Measurements from ENCODE around the gene PTGER4.

Gene PTGER4

DNA sequence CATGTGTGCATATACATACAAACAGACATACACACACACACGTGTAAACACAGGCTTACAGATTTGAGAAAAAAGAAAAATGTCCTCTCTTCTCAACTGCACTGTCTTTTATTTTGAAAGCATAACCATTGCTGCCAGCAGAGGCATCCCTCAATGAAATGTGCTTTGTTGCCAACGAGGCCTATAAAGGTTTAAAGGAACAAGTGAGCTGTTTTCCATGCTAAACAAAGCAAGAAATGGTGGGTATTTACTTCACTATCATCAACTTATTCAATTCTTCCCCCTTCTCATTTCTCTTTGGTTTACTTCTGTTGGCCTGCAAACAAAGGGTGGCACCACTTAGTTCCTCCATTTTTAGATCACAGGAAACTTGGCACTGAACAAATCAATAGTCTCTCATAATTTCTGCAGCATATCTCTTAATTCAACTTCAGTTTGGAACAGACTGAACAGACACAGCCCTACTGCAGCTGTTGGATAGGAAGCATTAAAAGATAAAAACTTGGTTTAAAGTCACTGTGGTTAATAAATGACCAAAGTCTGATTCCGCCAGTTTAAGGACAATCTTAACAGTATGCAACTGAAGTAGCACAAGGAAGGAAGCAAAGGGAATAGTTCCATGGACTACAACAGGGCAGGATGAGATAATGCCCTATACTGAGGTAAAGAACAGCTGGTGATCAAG is 54.3 kb downstream of the PTGER4 start:
- DNase-seq (ENCODE audit: low read depth): no peak
- in situ Hi-C loops (cut with HindIII; ENCODE audit: low sequenced_read_pairs): no loop called here
- H3K4me3 ChIP-seq (ENCODE audit: low read depth, low read length): no peak overlapping the region
- TF ChIP-seq, protein P1, sequence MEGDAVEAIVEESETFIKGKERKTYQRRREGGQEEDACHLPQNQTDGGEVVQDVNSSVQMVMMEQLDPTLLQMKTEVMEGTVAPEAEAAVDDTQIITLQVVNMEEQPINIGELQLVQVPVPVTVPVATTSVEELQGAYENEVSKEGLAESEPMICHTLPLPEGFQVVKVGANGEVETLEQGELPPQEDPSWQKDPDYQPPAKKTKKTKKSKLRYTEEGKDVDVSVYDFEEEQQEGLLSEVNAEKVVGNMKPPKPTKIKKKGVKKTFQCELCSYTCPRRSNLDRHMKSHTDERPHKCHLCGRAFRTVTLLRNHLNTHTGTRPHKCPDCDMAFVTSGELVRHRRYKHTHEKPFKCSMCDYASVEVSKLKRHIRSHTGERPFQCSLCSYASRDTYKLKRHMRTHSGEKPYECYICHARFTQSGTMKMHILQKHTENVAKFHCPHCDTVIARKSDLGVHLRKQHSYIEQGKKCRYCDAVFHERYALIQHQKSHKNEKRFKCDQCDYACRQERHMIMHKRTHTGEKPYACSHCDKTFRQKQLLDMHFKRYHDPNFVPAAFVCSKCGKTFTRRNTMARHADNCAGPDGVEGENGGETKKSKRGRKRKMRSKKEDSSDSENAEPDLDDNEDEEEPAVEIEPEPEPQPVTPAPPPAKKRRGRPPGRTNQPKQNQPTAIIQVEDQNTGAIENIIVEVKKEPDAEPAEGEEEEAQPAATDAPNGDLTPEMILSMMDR (IDR thresholded peaks at IDR 0.05; ENCODE audit: low read depth, low read length, missing control alignments): no peak

DNA sequence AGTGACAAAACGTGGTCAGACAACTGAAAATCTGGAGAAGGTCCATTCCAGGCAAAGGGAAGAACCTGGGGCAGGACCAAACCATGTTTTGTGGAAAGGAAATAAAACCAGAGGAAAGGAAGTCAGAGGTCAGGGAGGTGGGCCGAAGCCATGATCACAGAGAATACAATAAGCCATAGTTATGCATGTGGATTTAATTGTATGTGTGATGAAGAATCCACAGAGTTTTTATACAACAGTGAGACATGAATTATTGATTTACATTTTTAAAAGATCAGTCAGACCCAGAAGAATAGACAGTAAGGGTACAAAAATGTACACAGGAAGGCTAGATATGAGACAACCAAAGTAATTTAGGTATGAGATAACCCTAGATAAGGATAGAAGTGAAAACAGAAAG is 55.3 kb downstream of the PTGER4 start:
- in situ Hi-C loops (cut with HindIII; ENCODE audit: low sequenced_read_pairs): no loop called here

DNA sequence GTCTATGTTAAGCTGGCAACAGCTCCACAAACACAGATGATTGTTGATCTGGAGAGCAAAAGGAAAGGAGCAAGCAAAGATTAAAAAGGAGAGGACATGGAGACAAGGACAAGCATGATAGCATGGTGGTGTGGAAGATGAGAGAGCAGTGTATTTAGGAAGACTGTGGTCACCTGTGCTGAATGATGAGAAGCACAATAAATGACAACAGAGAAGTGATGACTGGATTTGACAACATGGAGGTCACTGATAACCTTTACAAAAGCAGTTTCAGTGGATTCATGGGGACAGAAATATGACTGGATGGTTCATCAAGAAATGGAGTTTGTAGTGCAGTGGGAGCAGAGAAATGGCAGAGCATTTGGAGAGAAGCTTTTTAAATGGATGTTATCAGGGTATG is 55.9 kb downstream of the PTGER4 start:
- in situ Hi-C loops (cut with HindIII; ENCODE audit: low sequenced_read_pairs): no loop called here
- no peak overlapping the region for H3K4me3 ChIP-seq (ENCODE audit: low read depth, low read length)
- TF ChIP-seq, protein P1 (IDR thresholded peaks at IDR 0.05; ENCODE audit: low read depth, low read length, missing control alignments): no peak
- DNase-seq (ENCODE audit: low read depth): no peak

More for the DNA sequence above, 55.3 kb downstream of the PTGER4 start:
- H3K4me3 ChIP-seq (ENCODE audit: low read depth, low read length): no peak overlapping the region
- TF ChIP-seq, protein P1 (IDR thresholded peaks at IDR 0.05; ENCODE audit: low read depth, low read length, missing control alignments): no peak
- DNase-seq (ENCODE audit: low read depth): no peak

DNA sequence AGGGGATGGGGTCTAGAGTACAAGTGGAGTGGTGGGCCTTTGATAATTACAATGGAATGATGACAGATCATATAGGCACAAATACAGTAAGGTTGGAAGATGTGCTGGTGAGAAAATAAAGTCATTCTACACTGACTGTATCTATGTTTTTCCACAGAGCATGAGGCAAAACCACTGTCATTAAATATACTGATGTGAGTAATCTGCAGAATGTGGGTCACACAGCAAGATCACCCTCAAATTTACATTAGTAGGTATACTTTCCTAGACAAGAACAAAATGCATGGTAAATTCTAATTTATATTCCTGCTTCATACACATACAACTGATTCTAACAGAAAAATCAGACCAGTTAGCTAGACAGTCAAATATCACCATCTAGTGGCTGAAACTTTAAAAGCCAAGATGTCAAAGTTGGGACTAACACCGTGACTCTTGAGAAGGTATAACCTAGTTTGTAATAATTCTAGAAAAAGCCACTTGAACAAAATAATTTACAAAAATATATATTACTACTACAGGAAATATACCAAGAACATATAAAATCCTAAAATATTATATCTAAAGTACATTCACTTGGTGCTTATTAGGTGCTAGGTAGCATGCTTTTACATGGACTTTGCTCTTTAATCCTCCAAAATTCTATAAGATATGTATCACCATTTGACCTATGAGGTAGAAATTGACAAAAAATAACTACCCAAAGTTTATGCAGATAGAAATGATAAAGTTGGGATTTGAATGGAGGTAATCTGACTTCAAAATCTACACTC is 56.6 kb downstream of the PTGER4 start:
- in situ Hi-C loops (cut with HindIII; ENCODE audit: low sequenced_read_pairs): no loop called here
- H3K4me3 ChIP-seq (ENCODE audit: low read depth, low read length): no peak overlapping the region
- TF ChIP-seq, protein P1 (IDR thresholded peaks at IDR 0.05; ENCODE audit: low read depth, low read length, missing control alignments): peak; percentile 57
- peak; percentile 57 for DNase-seq (ENCODE audit: low read depth)

DNA sequence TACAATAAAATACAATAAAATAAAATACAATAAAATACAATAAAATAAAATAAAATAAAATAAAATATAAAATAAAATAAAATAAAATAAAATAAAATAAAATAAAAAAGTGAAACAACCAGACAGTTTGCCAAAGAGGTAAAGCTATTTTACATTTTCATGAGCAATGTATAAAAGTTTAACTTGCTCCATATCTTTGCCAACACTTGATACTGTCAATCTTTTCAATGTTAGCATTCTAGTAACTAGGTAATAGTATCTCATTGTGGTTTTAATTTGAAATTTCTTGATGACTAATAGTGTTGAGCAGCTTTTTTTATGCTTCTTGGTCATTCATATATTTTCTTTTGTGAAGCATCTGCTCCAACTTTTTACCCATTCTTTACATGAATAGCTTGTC is 58.8 kb downstream of the PTGER4 start:
- TF ChIP-seq, protein P1 (IDR thresholded peaks at IDR 0.05; ENCODE audit: low read depth, low read length, missing control alignments): no peak
- in situ Hi-C loops (cut with HindIII; ENCODE audit: low sequenced_read_pairs): no loop called here
- no peak overlapping the region for H3K4me3 ChIP-seq (ENCODE audit: low read depth, low read length)
- DNase-seq (ENCODE audit: low read depth): no peak

All from astrocyte of the cerebellum (primary cell).